Hepatocyte (in vitro differentiated cells): Measurements from ENCODE around the gene WDR74.
"Not testable (repeated sequence)": the region's sequence is repeated elsewhere in the genome, so short reads cannot be mapped to it uniquely, and the experiment has no call there.

Experiments used
- EZH2 ChIP-seq: fragments of 200-600 bp; sonication (generic); IDR thresholded peaks from 2 replicates; pipeline ENCODE4 v1.6.1; 2016; ENCODE audit warnings: antibody characterized with exemption, mild to moderate bottlenecking, borderline replicate concordance
- TF ChIP-seq, protein P1 (sequence below): fragments of 200-600 bp; sonication (generic); IDR thresholded peaks from 2 replicates; pipeline ENCODE4 v1.5.1; 2016; ENCODE audit warnings: antibody characterized with exemption, mild to moderate bottlenecking; ENCODE audit not compliant: poor library complexity

DNA sequence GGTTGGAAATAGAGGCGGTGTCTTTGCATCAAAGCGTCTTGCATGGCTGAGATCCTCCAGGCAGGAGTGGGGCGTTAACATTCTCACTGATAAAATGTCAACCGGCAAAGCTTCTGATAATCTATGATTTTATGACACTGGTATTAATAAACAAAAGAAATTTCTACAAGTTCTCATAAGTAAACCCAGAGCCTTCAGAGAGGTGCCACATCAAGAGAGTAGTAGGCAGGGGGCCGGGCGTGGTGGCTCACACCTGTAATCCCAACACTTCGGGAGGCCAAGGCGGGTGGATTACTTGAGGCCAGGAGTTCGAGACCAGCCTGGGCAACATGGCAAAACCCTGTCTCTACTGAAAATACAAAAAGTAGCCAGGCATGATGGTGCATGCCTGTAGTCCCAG lies 3.5 kb upstream of the WDR74 start:
- TF ChIP-seq, protein P1, sequence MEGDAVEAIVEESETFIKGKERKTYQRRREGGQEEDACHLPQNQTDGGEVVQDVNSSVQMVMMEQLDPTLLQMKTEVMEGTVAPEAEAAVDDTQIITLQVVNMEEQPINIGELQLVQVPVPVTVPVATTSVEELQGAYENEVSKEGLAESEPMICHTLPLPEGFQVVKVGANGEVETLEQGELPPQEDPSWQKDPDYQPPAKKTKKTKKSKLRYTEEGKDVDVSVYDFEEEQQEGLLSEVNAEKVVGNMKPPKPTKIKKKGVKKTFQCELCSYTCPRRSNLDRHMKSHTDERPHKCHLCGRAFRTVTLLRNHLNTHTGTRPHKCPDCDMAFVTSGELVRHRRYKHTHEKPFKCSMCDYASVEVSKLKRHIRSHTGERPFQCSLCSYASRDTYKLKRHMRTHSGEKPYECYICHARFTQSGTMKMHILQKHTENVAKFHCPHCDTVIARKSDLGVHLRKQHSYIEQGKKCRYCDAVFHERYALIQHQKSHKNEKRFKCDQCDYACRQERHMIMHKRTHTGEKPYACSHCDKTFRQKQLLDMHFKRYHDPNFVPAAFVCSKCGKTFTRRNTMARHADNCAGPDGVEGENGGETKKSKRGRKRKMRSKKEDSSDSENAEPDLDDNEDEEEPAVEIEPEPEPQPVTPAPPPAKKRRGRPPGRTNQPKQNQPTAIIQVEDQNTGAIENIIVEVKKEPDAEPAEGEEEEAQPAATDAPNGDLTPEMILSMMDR, result not testable (repeated sequence)
- TF ChIP-seq EZH2, result not testable (repeated sequence)
